ENCODE data around the gene SUGP1.

Gene SUGP1

DNA sequence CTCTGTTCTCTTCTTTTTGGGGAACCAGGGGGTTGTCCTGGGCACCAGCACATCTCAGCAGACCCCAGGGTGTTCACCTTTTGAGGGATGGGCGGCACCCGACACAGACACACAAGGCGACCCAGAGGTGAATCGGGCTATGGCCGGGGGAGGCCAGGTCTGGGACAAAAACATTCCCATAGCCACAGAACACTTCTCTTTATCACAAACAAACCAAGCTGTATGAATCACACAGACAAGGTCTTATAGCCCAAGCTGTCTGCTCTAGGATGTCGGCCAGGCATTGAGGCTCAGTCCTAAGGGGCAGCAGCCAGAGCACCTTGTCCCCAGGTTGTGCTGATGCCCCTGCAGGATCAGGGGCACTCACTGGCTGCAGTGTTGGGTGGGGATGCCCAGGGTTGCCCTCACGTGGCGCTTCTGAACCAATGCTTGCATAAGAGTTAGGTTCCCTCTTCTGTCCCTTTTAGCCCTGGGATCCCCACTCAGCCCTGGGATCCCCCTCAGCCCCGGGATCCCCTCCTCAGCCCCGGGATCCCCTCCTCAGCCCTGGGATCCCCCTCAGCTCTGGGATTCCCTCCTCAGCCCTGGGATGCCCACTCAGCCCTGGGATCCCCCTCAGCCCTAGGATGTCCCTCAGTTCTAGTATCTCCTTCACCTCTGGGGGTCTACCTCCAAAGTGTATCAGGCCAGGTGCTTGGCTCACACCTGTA lies 27.2 kb upstream of the SUGP1 start:
- ATAC-seq, result no peak
- H3K27me3 Mint-ChIP-seq, result no peaks in the 10 kb centered on the region
- peaks cover 61% of the 10 kb centered on the region for H3K36me3 Mint-ChIP-seq
- H3K4me3 Mint-ChIP-seq, result no peak overlapping the region
- no peaks in the 10 kb centered on the region for H3K4me1 Mint-ChIP-seq
- no peak overlapping the region for H3K27ac Mint-ChIP-seq
- no peaks in the 10 kb centered on the region for H3K9me3 Mint-ChIP-seq

DNA sequence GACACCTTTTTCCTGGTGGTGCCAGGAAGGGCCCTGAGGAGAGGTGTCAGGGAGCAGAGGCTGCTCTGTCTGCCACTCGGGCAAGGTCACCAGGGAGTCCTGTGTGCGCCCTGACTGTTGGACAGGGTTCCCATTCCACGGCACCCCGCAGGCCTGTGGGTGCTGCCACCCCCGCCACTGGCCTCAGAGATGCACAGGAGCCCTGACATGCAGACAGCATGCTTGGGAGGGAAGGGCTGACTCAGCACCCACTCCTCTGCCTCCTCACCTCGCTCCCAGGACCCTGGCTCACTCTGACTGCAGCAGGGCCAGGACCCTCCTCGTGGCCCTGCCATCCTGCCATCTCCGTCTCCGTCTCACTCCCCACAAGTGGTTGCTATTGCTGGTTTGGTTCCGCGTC lies 25.7 kb upstream of the SUGP1 start:
- H3K36me3 Mint-ChIP-seq, result peaks cover 58% of the 10 kb centered on the region
- no peaks in the 10 kb centered on the region for H3K9me3 Mint-ChIP-seq
- no peaks in the 10 kb centered on the region for H3K4me1 Mint-ChIP-seq
- H3K27ac Mint-ChIP-seq, result no peak overlapping the region
- H3K27me3 Mint-ChIP-seq, result no peaks in the 10 kb centered on the region
- no peak for ATAC-seq
- no peak overlapping the region for H3K4me3 Mint-ChIP-seq

DNA sequence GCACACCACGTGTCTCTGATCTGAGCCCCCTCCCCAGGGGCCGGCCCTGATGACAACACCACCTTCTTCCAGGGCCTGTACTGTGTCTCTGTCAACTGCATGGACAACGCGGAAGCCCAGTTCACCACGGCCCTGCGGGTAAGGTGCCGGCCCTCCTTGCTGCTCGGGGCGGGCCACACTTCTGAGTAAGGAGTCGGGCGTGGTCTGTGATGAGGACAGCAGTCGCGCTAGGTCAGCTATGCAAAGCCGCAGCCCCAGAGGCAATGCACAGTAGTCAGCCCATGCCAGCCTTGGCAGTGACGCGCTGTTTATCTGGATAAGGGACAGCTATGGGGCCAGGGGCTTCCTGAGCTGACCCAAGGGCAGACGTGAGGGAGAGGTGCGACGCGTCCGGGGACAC lies 24.9 kb upstream of the SUGP1 start:
- no peak for ATAC-seq
- Mint-ChIP-seq H3K36me3 (peaks cover 58% of the 10 kb centered on the region), H3K4me3 (no peak overlapping the region), H3K27me3 (no peaks in the 10 kb centered on the region), H3K9me3 (no peaks in the 10 kb centered on the region), H3K4me1 (no peaks in the 10 kb centered on the region), H3K27ac (no peak overlapping the region)

DNA sequence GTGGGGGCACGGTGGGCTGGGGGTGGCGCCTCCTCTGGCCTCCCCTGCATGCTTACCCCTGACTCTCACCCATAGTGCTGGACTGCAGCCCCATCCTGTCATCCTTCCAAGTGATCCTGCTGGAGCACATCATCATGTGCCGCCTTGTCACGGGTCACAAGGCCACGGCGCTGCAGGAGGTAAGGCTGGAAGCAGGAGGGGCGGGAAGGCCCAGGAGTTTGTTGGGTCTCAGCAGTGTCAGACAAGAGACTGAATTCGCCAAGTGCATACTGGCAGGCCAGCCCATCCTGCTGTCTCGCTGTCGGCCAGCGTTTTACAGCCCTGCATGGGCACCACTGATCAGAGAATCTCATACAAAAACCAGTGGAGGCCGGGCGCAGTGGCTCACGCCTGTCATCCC lies 23.5 kb upstream of the SUGP1 start:
- H3K4me1 Mint-ChIP-seq, result no peaks in the 10 kb centered on the region
- H3K27ac Mint-ChIP-seq, result no peak overlapping the region
- H3K27me3 Mint-ChIP-seq, result no peaks in the 10 kb centered on the region
- H3K9me3 Mint-ChIP-seq, result no peaks in the 10 kb centered on the region
- H3K4me3 Mint-ChIP-seq, result no peak overlapping the region
- peaks cover 49% of the 10 kb centered on the region for H3K36me3 Mint-ChIP-seq
- ATAC-seq, result no peak

DNA sequence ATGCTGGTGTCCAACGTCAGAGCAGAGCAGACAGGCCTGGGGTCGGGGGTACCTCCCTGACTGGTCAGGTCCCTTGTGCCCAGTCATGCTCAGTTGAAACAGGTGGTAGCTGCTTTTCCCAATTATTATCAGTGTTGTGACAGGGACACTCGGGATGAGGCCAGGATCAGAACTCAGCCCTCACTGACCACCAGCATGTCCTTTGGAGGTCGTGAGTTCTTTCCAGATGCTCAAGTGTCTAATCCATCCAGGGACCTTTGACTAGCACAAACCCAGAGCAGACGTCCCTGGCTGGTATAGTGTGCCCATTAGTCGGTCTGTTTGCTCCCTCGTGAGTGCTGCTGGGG lies 22.7 kb upstream of the SUGP1 start:
- Mint-ChIP-seq H3K4me1 (no peaks in the 10 kb centered on the region), H3K36me3 (peaks cover 56% of the 10 kb centered on the region), H3K9me3 (no peaks in the 10 kb centered on the region), H3K27me3 (no peaks in the 10 kb centered on the region), H3K27ac (no peak overlapping the region), H3K4me3 (no peak overlapping the region)
- no peak for ATAC-seq

DNA sequence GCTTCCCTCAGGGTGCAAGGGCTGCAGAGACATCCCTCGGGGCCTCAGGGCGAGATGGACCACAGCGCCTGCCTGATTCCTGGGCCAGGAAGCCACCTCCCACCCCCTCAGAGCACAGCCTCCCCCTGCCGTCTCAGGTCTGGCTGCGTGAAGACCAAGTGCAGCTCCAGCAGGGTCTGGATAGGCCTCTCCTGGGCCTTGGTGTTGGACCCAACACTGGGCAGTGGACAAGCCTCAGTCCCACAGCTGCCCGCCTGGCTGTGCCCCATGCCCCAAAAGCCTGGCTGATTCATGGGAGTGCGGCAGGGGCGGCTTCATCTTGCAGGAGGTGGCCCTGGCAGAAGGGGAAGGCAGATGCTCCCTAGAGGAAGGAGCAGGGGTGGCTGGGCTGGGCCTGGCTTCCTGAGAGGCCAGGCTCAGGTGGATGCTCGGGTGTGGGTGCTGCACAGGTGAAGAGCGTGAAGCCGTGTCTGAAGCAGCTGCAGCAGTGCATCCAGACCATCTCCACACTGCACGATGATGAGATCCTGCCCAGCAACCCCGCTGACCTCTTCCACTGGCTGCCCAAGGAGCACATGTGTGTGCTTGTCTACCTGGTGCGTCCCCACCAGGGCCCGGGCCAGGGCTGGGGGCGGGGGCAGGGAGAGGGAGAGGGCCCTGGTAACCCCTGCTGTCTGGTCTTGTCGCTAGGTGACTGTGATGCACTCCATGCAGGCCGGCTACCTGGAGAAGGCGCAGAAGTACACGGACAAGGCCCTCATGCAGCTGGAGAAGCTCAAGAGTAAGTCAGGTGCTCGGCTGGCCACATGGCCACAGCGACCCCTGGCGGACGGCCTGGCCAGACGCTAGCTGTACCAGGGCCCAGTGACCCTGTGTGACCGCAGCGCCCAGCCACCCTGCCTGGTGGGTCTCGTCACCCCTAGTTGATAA lies 22.0 kb upstream of the SUGP1 start:
- Mint-ChIP-seq H3K4me3 (no peak overlapping the region), H3K27me3 (no peaks in the 10 kb centered on the region), H3K9me3 (no peaks in the 10 kb centered on the region), H3K36me3 (peaks cover 58% of the 10 kb centered on the region), H3K4me1 (no peaks in the 10 kb centered on the region), H3K27ac (no peak overlapping the region)
- peak; percentile 59 for ATAC-seq

DNA sequence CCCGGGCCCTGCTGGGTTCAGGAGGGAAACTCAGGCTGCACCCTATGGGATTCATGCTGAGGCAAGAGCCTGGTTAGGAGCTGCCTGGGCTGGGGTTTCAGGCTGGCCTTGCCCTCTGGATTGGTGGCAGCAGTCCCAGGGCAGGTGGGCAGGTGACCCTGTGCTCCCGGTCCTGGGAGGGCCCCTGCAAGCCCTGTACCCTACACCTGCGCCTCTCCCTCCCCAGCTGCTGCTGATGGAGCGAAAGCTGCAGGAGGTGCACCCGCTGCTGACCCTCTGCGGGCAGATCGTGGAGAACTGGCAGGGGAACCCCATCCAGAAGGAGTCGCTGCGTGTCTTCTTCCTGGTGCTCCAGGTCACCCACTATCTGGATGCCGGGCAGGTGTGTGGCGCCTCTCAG lies 20.7 kb upstream of the SUGP1 start:
- Mint-ChIP-seq H3K4me1 (peaks cover under 1% of the 10 kb centered on the region), H3K9me3 (no peaks in the 10 kb centered on the region)

DNA sequence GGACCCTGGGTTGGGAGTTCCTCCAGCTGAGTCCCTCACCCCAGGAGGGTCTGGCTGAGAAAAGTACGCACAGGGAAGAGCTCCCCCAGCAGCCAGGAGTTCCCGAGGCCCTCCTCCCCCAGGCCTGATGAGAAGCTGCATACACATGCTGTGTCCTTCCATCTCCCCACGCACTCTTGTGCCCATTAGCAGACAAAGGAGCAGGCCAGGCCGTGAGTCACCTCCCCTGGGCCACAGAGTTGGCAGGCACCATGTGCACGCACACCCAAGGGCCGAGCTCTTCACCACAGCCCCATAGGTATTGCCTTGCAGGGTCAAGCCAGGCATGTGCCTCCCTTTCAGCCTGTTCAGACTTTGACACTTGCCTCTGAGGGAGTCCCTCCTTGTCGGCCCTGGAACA lies 17.8 kb upstream of the SUGP1 start:
- Mint-ChIP-seq H3K36me3 (peaks cover 51% of the 10 kb centered on the region), H3K27me3 (no peaks in the 10 kb centered on the region), H3K9me3 (no peaks in the 10 kb centered on the region), H3K4me1 (peaks cover 18% of the 10 kb centered on the region), H3K4me3 (no peak overlapping the region), H3K27ac (no peak overlapping the region)
- ATAC-seq, result no peak

More for the DNA sequence above, 20.7 kb upstream of the SUGP1 start:
- H3K27ac Mint-ChIP-seq, result no peak overlapping the region
- ATAC-seq, result no peak
- H3K27me3 Mint-ChIP-seq, result no peaks in the 10 kb centered on the region
- peaks cover 57% of the 10 kb centered on the region for H3K36me3 Mint-ChIP-seq
- no peak overlapping the region for H3K4me3 Mint-ChIP-seq

DNA sequence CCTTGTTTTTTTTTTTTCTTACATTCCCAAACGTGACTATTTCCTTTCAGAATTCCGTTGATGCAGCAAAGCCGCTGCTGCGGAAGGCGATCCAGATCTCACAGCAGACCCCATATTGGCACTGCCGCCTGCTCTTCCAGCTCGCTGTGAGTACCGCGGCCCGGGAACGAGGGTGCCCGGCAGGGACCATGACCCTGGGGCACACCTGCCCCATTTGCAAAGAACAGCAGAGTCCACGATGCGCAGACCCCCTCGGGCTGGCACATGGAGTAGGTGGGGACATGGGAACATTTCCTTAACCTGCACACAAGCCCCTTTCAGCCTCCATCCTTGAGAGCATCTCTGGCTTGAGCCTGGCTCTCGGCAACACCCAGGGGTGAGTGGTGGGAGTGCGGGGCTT lies 16.8 kb upstream of the SUGP1 start:
- Mint-ChIP-seq H3K27me3 (no peaks in the 10 kb centered on the region), H3K4me1 (peaks cover 18% of the 10 kb centered on the region), H3K27ac (peak overlapping the region; percentile 46), H3K36me3 (peaks cover 53% of the 10 kb centered on the region), H3K9me3 (no peaks in the 10 kb centered on the region), H3K4me3 (no peak overlapping the region)
- ATAC-seq, result no peak

DNA sequence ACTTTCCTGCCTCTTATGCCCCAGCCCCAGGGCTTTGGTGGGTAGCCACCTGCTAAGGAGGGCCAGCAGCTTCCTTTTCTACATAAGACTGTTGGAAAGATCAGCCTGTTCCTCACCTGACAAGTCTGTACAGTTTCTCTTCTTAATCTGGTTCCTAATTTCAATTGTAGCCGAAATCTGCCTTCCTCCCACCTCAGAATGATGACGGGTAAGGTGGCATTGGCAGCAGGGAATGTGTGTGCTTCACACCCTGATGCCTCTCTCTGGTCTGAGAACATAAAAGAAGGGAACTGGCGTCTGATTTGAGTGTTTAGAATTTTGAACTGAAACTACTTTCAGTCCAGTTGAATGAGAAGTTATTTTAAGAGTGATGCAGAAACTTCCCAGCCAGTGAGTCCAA lies 16.3 kb upstream of the SUGP1 start:
- Mint-ChIP-seq H3K4me3 (no peak overlapping the region), H3K27ac (peak overlapping the region; percentile 46), H3K36me3 (peaks cover 52% of the 10 kb centered on the region), H3K27me3 (no peaks in the 10 kb centered on the region), H3K4me1 (peaks cover 18% of the 10 kb centered on the region), H3K9me3 (no peaks in the 10 kb centered on the region)
- ATAC-seq, result no peak

DNA sequence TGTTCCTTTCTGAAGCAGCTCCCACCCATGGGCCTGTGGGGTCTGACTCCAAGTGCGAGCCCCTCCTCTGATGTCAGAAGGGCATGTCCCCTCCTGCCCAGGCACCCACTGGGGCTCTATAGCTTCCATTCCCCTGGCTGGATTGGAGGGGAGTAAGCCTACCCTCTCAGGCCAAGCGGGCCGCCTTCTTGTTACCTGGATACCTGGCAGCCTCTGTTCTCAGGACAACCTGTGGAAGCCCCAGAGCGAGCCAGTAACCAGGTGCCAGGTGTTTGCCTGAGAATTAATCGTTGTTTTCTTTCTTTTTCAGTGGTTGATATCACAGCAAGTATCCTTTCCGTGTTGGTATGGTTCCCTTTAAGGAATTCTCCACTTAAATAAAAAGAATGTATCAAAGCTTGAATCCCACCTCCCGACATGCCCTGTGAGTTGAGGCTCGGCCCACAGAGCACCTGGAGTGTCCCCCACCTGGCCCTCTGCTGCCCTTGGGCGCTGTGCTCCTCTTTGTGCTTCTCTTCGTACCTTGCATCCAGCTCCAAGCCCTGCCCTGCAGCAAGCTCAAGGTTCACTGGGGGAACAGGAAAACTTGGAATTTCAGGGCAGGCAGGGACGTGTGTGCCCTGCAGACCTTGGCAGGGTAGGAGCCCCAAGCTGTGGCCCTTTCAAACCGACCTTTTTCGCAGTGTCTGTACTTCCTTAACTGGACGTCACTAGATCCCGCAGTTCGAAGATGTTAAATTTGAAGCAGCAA lies 15.3 kb upstream of the SUGP1 start:
- no peak for ATAC-seq
- Mint-ChIP-seq H3K9me3 (no peaks in the 10 kb centered on the region), H3K36me3 (peaks cover 48% of the 10 kb centered on the region), H3K27ac (peak overlapping the region; percentile 52), H3K4me1 (peaks cover 18% of the 10 kb centered on the region), H3K27me3 (no peaks in the 10 kb centered on the region), H3K4me3 (no peak overlapping the region)

DNA sequence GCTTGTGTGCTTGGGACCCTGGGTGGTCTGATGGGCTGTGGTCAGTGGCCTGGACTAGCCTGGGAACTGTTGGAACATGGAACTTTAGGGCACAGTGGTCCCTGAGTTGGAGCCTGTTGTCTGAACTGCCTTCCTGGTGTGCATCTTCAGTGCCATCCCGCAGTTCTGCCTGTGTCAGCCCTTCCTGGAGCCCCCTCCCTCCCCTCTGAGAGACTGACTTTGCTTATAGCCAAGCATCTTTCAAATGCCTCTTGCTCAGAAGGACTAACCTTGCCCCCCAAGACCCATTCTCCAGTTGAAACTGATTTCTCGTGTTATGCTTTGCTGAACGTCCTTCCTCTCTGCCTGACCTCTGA lies 14.7 kb upstream of the SUGP1 start:
- ATAC-seq, result no peak

DNA sequence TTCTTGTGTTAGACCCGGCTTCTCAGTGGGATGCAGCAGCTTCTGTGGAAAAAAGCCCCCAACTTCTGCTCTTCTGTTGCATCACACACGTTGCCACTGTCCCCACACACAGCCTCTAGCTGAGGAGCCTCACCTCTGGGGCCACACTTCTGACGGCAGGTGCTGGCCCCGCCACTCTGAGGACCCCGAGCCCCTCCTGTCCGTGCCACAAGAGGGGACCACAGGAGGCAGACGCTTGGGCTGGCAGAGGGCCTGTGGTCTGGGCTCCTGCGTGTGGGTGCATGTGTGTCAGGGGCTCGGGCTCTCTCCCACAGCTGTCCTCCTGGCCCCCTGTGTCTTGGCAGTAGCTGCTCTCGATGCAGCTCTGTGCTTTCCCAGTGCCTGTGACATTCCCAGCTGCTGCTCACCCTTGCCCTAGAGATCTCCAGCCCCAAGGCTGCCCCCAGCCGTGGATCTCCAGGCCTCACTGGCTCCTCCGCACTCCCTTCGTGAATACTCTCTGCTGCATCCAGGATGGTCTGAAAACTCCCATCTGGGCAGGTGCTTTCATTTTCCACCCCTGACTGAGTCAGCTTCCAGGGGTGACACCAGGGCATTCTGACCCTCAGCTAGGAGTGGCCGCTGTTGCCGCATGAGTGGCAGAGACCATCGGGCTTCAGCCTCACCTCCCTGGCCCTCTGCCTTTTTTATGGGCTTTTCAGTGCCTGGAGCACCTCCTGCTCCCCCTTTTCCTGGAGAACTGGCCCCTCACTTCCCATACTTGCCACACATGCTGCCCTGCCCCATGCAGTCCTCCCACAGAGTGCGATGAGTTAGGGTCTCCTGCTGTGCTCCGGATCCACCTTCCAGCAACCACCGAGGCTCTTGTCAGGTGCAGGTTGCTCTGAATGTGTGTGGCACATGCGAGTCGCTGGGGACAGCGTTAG lies 14.0 kb upstream of the SUGP1 start:
- Mint-ChIP-seq H3K4me1 (peaks cover 22% of the 10 kb centered on the region), H3K9me3 (no peaks in the 10 kb centered on the region), H3K4me3 (no peak overlapping the region), H3K27me3 (no peaks in the 10 kb centered on the region), H3K36me3 (peaks cover 50% of the 10 kb centered on the region), H3K27ac (peak overlapping the region; percentile 52)
- no peak for ATAC-seq

More for the DNA sequence above, 14.7 kb upstream of the SUGP1 start:
- H3K4me1 Mint-ChIP-seq, result peaks cover 18% of the 10 kb centered on the region
- no peak overlapping the region for H3K4me3 Mint-ChIP-seq
- H3K27ac Mint-ChIP-seq, result peak overlapping the region; percentile 52
- H3K9me3 Mint-ChIP-seq, result no peaks in the 10 kb centered on the region
- peaks cover 48% of the 10 kb centered on the region for H3K36me3 Mint-ChIP-seq
- H3K27me3 Mint-ChIP-seq, result no peaks in the 10 kb centered on the region

DNA sequence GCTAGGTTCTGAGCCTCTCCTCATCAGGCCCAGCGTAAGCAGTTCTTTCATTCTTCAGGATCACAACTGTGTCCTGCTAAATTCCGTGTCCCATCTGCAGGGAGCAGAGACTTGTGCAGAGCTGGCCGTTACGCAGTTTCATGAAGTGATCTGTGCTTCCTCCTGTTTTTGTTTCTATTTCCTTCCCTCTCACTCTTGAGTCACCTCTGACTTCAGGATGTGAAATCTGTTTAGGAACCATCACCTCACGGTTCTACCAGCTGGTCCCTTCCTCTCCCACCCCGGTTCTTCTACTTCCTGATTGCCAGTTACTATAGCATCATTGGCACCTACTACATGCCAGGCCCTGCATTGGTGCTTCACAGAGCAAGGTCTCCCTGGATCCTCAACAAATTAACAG lies 8.8 kb upstream of the SUGP1 start:
- Mint-ChIP-seq H3K36me3 (peaks cover 42% of the 10 kb centered on the region), H3K27ac (peak overlapping the region; percentile 69), H3K27me3 (no peaks in the 10 kb centered on the region), H3K4me3 (peak overlapping the region; percentile 43), H3K9me3 (no peaks in the 10 kb centered on the region), H3K4me1 (peaks cover 36% of the 10 kb centered on the region)
- ATAC-seq, result peak; percentile 75

DNA sequence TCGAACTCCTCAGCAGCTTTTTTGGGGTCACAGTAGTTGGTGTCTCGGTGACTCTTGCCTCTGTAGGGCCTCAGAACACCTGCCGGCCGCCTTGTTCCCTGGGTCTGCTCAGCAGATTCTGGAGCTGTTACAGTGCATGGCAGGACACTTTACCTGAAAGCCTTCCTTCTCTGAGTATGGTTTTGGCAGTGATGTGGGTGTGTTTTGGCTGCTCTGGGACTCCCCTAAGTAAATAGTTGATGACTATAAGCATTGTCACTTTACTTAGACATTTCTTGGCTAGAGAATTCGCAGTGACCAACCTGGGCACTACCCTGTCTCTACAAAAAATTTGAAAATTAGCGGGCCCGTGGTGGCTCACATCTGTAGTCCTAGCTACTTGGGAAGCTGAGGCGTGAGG lies 7.4 kb upstream of the SUGP1 start:
- H3K9me3 Mint-ChIP-seq, result no peaks in the 10 kb centered on the region
- no peak for ATAC-seq
- no peaks in the 10 kb centered on the region for H3K27me3 Mint-ChIP-seq
- peak overlapping the region; percentile 69 for H3K27ac Mint-ChIP-seq
- H3K36me3 Mint-ChIP-seq, result peaks cover 44% of the 10 kb centered on the region
- peaks cover 44% of the 10 kb centered on the region for H3K4me1 Mint-ChIP-seq
- no peak overlapping the region for H3K4me3 Mint-ChIP-seq
